Neuronal stem cell (in vitro differentiated cells): ENCODE measurements around the gene ITPRIPL2.

Experiments used
- DNase-seq: peaks from one replicate; pipeline ENCODE4 v3.0.0-alpha.2; 2013; ENCODE audit warnings: low spot score
- H2AFZ ChIP-seq: one replicate; pipeline ENCODE4 v1.6.1; 2013; ENCODE audit warnings: mild to moderate bottlenecking, low read length, inconsistent platforms
- H2AK5ac ChIP-seq: 2 replicates; pipeline ENCODE4 v1.6.1; 2013; ENCODE audit warnings: low read depth, mild to moderate bottlenecking, inconsistent platforms, low read length, moderate library complexity, mixed read lengths
- H2BK120ac ChIP-seq: 2 replicates; pipeline ENCODE4 v1.6.1; 2013; ENCODE audit warnings: low read depth, mild to moderate bottlenecking, inconsistent platforms, low read length, moderate library complexity, mixed read lengths
- H2BK12ac ChIP-seq: one replicate; pipeline ENCODE4 v1.6.1; 2013; ENCODE audit warnings: low read length, inconsistent platforms
- H2BK15ac ChIP-seq: 2 replicates; pipeline ENCODE4 v1.6.1; 2013; ENCODE audit warnings: mild to moderate bottlenecking, low read length, inconsistent platforms, mixed read lengths
- H2BK5ac ChIP-seq: one replicate; pipeline ENCODE4 v1.6.1; 2013; ENCODE audit warnings: inconsistent platforms, mild to moderate bottlenecking, low read length, moderate library complexity
- H3K14ac ChIP-seq: one replicate; pipeline ENCODE4 v1.6.1; 2013; ENCODE audit warnings: low read length, inconsistent platforms
- H3K18ac ChIP-seq: 2 replicates; pipeline ENCODE4 v1.6.1; 2013; ENCODE audit warnings: low read length, inconsistent platforms
- H3K23ac ChIP-seq: 2 replicates; pipeline ENCODE4 v1.6.1; 2013; ENCODE audit warnings: low read depth, mild to moderate bottlenecking, mixed read lengths, low read length, inconsistent platforms; ENCODE audit not compliant: poor library complexity
- H3K27ac ChIP-seq: replicated peaks from 3 replicates; pipeline ENCODE4 v1.5.1; 2013; ENCODE audit warnings: low read length, inconsistent platforms
- H3K27me3 ChIP-seq, 3 experiments: 2 replicates each; pipeline ENCODE4 v1.6.1; 2013; ENCODE audit warnings: low read length in 3 of 3, mild to moderate bottlenecking in 2 of 3, inconsistent platforms in 1 of 3, low read depth in 1 of 3, mixed read lengths in 1 of 3, moderate library complexity in 1 of 3; ENCODE audit not compliant: control insufficient read depth in 3 of 3, insufficient read depth in 3 of 3
- H3K36me3 ChIP-seq, 2 donors: replicated peaks in 1 of 2; 2 replicates each; pipeline ENCODE4 v1.6.1; 2013; ENCODE audit warnings: low read length in 2 of 2; ENCODE audit not compliant: control insufficient read depth in 2 of 2, insufficient read depth in 2 of 2
- H3K4ac ChIP-seq: 2 replicates; pipeline ENCODE4 v1.6.1; 2013; ENCODE audit warnings: inconsistent platforms, mild to moderate bottlenecking, low read length, moderate library complexity
- H3K4me1 ChIP-seq, 2 donors: 1 replicate in 1 of 2; 2 replicates in 1 of 2; pipeline ENCODE4 v1.6.1; 2013; ENCODE audit warnings: low read length in 2 of 2, low read depth in 1 of 2; ENCODE audit not compliant: control insufficient read depth in 2 of 2, insufficient read depth in 1 of 2
- H3K4me2 ChIP-seq: one replicate; pipeline ENCODE4 v1.6.1; 2013; ENCODE audit warnings: mild to moderate bottlenecking, low read length, inconsistent platforms; ENCODE audit not compliant: insufficient read depth, poor library complexity, severe bottlenecking
- H3K4me3 ChIP-seq, 2 donors: 2 replicates each; pipeline ENCODE4 v1.5.1; 2013; ENCODE audit warnings: low read length in 2 of 2, mild to moderate bottlenecking in 2 of 2, inconsistent platforms in 1 of 2, moderate library complexity in 1 of 2
- H3K79me1 ChIP-seq: one replicate; pipeline ENCODE4 v1.6.1; 2013; ENCODE audit warnings: low read depth, mild to moderate bottlenecking, inconsistent platforms, low read length, moderate library complexity
- H3K9ac ChIP-seq: one replicate; pipeline ENCODE4 v1.6.1; 2013; ENCODE audit warnings: mild to moderate bottlenecking, low read depth, low read length, inconsistent platforms; ENCODE audit not compliant: poor library complexity
- H3K9me3 ChIP-seq, 2 donors: replicated peaks in 1 of 2; 2 replicates each; pipeline versions ENCODE3 to v1.6.1; 2013; ENCODE audit warnings: low read length in 2 of 2, mild to moderate bottlenecking in 2 of 2, inconsistent platforms in 1 of 2, low read depth in 1 of 2, mixed read lengths in 1 of 2, moderate library complexity in 1 of 2; ENCODE audit not compliant: control insufficient read depth in 2 of 2, insufficient read depth in 1 of 2
- H4K8ac ChIP-seq: one replicate; pipeline ENCODE4 v1.6.1; 2013; ENCODE audit warnings: low read depth, mild to moderate bottlenecking, inconsistent platforms, low read length, moderate library complexity
- H4K91ac ChIP-seq: one replicate; pipeline ENCODE4 v1.6.1; 2013; ENCODE audit warnings: low read length, low read depth, mild to moderate bottlenecking, inconsistent platforms; ENCODE audit not compliant: poor library complexity
- WGBS, 2 donors: extraction: QIAGEN DNeasy Blood & Tissue Kit; methylation state at CpG; one replicate each; pipeline ENCODE4 v1.1.7; 2013; ENCODE audit warnings: missing lambda C conversion rate in 2 of 2, mixed read lengths in 1 of 2; ENCODE audit not compliant: insufficient read length in 2 of 2, insufficient replicate concordance in 1 of 2; ENCODE audit errors: extremely low coverage in 2 of 2; 5-methylcytosine and 5-hydroxymethylcytosine counted together

ITPRIPL2 gene

GRCh38 chr16:19118938-19119431, 5.2 kb downstream of the ITPRIPL2 start:
- Histone ChIP-seq H4K91ac (no peak overlapping the region), H3K4ac (no peak overlapping the region), H3K27me3 (peaks cover 0 to 20% (median 5%) of the 10 kb centered on the region in 3 experiments), H3K18ac (no peak overlapping the region), H3K4me1 (peaks cover 3 to 6% of the 10 kb centered on the region in 2 donors), H4K8ac (no peak overlapping the region), H3K4me2 (no peak overlapping the region), H2BK5ac (no peak overlapping the region), H2BK15ac (no peak overlapping the region), H3K23ac (no peak overlapping the region), H2BK120ac (no peak overlapping the region), H3K4me3 (no peak overlapping the region), H3K27ac (no peak overlapping the region), H3K79me1 (no peaks in the 10 kb centered on the region), H3K14ac (no peak overlapping the region), H3K9me3 (peaks cover 0 to 8% of the 10 kb centered on the region in 2 donors), H3K36me3 (peaks cover 0 to 2% of the 10 kb centered on the region in 2 donors), H3K9ac (no peak overlapping the region), H2AFZ (no peak overlapping the region), H2AK5ac (no peak overlapping the region), H2BK12ac (no peak overlapping the region)
- no peak for DNase-seq
- 100% methylated on average over 1 of the region's 6 CpGs for WGBS, 2 donors

GRCh38 chr16:19119564-19119963, 5.8 kb downstream of the ITPRIPL2 start:
- no peak overlapping the region for H2BK120ac ChIP-seq
- no peak overlapping the region for H3K4me2 ChIP-seq
- no peak overlapping the region for H2AK5ac ChIP-seq
- H3K9ac ChIP-seq, result no peak overlapping the region
- no CpG with 5 or more reads among the region's 5 CpGs for WGBS, 2 donors
- peaks cover 0 to 8% of the 10 kb centered on the region in 2 donors for H3K9me3 ChIP-seq
- no peak overlapping the region for H3K23ac ChIP-seq
- H3K4me3 ChIP-seq, result no peak overlapping the region
- H2BK12ac ChIP-seq, result no peak overlapping the region
- no peak overlapping the region for H4K8ac ChIP-seq
- H3K79me1 ChIP-seq, result no peaks in the 10 kb centered on the region
- H3K4ac ChIP-seq, result no peak overlapping the region
- peaks cover under 1 to 6% of the 10 kb centered on the region in 2 donors for H3K4me1 ChIP-seq
- no peak overlapping the region for H2BK5ac ChIP-seq
- DNase-seq, result no peak
- H4K91ac ChIP-seq, result no peak overlapping the region
- no peak overlapping the region for H3K14ac ChIP-seq
- no peak overlapping the region for H3K27ac ChIP-seq
- peaks cover 0 to 2% of the 10 kb centered on the region in 2 donors for H3K36me3 ChIP-seq
- peaks cover 0 to 15% (median 2%) of the 10 kb centered on the region in 3 experiments for H3K27me3 ChIP-seq
- H2BK15ac ChIP-seq, result no peak overlapping the region
- no peak overlapping the region for H3K18ac ChIP-seq
- no peak overlapping the region for H2AFZ ChIP-seq

GRCh38 chr16:19123535-19124178, 9.9 kb downstream of the ITPRIPL2 start:
- Histone ChIP-seq H4K8ac (no peak overlapping the region), H3K4ac (no peak overlapping the region), H3K79me1 (no peaks in the 10 kb centered on the region), H2BK12ac (no peak overlapping the region), H2BK5ac (no peak overlapping the region), H3K4me2 (no peak overlapping the region), H2BK120ac (no peak overlapping the region), H2AK5ac (peak overlapping the region; percentile 22), H3K27me3 (no peaks in the 10 kb centered on the region), H3K9me3 (peaks cover 0 to 4% of the 10 kb centered on the region in 2 donors), H3K36me3 (no peaks in the 10 kb centered on the region), H3K14ac (no peak overlapping the region), H3K27ac (no peak overlapping the region), H4K91ac (no peak overlapping the region), H3K18ac (peak overlapping the region; percentile 8), H3K23ac (no peak overlapping the region), H3K4me1 (no peaks in the 10 kb centered on the region), H3K4me3 (peak overlapping the region in 1 of 2 donors; percentile 66), H2BK15ac (no peak overlapping the region), H3K9ac (no peak overlapping the region), H2AFZ (no peak overlapping the region)
- DNase-seq, result no peak
- no CpG with 5 or more reads among the region's 6 CpGs for WGBS, 2 donors

- H2AK5ac ChIP-seq, result no peak overlapping the region
- H3K4me3 ChIP-seq, result no peak overlapping the region
- no peak overlapping the region for H3K27ac ChIP-seq
- H2BK12ac ChIP-seq, result no peak overlapping the region
- H2BK120ac ChIP-seq, result no peak overlapping the region
- H2BK15ac ChIP-seq, result no peak overlapping the region
- H3K4me2 ChIP-seq, result no peak overlapping the region
- H4K8ac ChIP-seq, result no peak overlapping the region
- no peak overlapping the region for H3K4ac ChIP-seq
- H3K36me3 ChIP-seq, result no peaks in the 10 kb centered on the region
- no peak for DNase-seq
- H3K18ac ChIP-seq, result no peak overlapping the region
- peaks cover 0 to 9% of the 10 kb centered on the region in 2 donors for H3K4me1 ChIP-seq
- no peak overlapping the region for H3K9ac ChIP-seq
- H3K23ac ChIP-seq, result no peak overlapping the region
- no peak overlapping the region for H2BK5ac ChIP-seq
- no peaks in the 10 kb centered on the region for H3K27me3 ChIP-seq
- no peak overlapping the region for H2AFZ ChIP-seq
- no peak overlapping the region for H3K14ac ChIP-seq
- no peak overlapping the region for H4K91ac ChIP-seq
- peaks cover 0 to 4% of the 10 kb centered on the region in 2 donors for H3K9me3 ChIP-seq
- no peaks in the 10 kb centered on the region for H3K79me1 ChIP-seq
These were observed 12.5 kb downstream of the ITPRIPL2 start for GRCh38 chr16:19126300-19126699.
